T-helper 1 cell treated with Interleukin-12 subunit alpha and Interleukin-12 subunit beta and Interleukin-4 antibody, amounts not matched to agents 30 μg/mL and 1 μg/mL, for 36 hours (primary cell): ENCODE data around the gene FRMPD4.

Source experiments
- H3K27ac Mint-ChIP-seq: one replicate; pipeline ENCODE4 v1.8.0; 2021; ENCODE audit warnings: mild to moderate bottlenecking, mixed read lengths
- H3K27me3 Mint-ChIP-seq: one replicate; pipeline ENCODE4 v1.8.0; 2021; ENCODE audit warnings: low read depth, mixed read lengths
- H3K36me3 Mint-ChIP-seq: one replicate; pipeline ENCODE4 v1.8.0; 2021; ENCODE audit warnings: low read depth, mixed read lengths
- H3K4me1 Mint-ChIP-seq: one replicate; pipeline ENCODE4 v1.8.0; 2021; ENCODE audit warnings: low read depth, mixed read lengths
- H3K4me3 Mint-ChIP-seq: one replicate; pipeline ENCODE4 v1.8.0; 2021; ENCODE audit warnings: mild to moderate bottlenecking, moderate library complexity, mixed read lengths
- H3K9me3 Mint-ChIP-seq: one replicate; pipeline ENCODE4 v1.8.0; 2021; ENCODE audit warnings: mixed read lengths

The FRMPD4 gene

DNA sequence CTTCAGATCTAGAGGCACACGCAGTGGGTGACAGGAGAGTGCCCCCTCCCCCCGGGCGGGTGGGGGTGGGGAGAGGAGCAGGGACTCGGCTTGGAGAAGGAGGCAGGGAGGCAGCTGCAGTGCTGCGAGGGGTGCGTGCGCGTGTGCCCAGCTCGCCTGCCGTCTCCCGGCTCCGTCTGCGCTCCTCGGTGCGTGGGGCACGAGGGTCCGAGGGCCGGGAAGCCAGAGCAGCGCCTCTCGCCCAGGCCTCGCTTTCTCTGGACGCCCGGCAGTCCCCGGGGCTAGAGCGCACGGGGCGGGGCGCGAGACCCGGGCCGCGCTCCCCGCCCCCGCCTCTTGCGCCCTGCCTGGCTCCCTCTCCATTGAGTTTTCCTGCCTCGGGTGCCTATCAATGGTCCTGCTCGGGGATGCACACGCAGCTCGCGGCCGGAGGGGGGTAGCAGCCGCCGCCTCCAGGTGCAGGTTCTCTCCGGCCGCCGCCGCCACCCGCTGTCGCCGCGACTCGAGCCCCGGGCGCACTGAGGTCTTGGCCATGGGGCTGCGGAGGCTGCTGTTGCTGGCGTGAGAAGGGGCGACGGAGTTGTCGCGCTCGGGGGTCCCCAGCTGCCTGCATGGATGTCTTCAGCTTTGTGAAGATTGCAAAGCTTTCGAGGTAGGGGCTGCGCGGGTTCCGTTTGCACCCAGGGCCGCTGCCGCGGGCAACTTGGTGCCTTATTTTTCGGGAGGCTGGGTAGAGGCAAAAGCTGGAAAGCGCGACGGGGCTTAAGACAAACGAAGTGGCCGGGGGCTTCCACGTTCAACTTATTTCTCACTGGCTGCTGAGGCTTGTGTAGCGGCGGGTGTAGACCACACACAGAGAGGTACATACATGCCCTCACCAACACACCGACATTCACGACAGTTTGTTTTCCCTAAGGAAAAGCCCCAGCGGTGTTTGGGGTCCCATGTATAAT is at the start of gene FRMPD4:
TSS of gene FRMPD4 (plus strand) at position 113 of the 953 bp plus-strand sequence. CDS start at position 612, 499 bp downstream.
- peaks cover 21% of the 10 kb centered on the region for H3K27me3 Mint-ChIP-seq
- H3K4me1 Mint-ChIP-seq: no peaks in the 10 kb centered on the region
- H3K9me3 Mint-ChIP-seq: no peaks in the 10 kb centered on the region
- H3K27ac Mint-ChIP-seq: no peak within 1 kb of the TSS
- H3K4me3 Mint-ChIP-seq: no peak within 1 kb of the TSS
- H3K36me3 Mint-ChIP-seq: no peaks in the 10 kb centered on the region

DNA sequence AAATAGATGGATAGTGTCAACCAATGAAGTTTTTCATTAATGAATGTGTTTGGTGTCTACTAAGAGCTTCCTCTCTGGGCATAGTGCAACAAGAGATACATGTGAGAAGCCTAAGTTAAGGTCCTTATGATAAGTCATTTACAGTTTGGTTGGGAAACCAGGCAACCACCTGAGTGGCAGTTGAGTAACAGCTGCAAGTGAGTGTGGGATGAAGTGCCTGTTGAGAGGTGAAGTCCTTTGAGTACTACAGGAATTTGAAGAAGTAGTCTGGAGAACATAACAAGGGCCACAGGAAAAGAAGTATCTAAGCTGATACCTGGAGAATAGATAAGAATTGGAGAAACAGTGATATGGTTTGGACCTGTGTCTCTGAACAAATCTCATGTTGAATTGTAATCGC is 48.5 kb upstream of the FRMPD4 start:
- H3K27ac Mint-ChIP-seq: no peak overlapping the region
- no peaks in the 10 kb centered on the region for H3K27me3 Mint-ChIP-seq
- no peak overlapping the region for H3K4me3 Mint-ChIP-seq
- H3K9me3 Mint-ChIP-seq: no peaks in the 10 kb centered on the region
- H3K36me3 Mint-ChIP-seq: no peaks in the 10 kb centered on the region
- H3K4me1 Mint-ChIP-seq: no peaks in the 10 kb centered on the region

DNA sequence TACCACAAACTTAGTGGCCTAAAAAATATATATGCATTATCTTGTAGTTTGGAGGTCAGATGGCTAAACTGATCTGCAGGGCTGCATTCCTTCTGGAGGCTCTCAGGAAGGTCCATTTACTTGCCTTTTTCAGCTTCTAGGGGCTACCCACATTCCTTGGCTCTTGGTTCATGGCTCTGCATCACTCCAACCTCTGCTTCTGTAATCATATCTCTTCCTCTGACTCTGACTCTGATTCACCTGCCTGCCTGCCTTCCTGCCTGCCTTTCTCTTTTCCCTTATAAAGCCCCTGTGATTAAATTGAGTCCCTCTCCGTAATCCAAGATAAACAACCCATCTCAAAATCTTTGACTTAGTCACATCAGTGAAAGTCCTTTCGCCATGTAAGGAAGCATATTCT is 25.0 kb upstream of the FRMPD4 start:
- H3K4me1 Mint-ChIP-seq: no peaks in the 10 kb centered on the region
- no peak overlapping the region for H3K4me3 Mint-ChIP-seq
- H3K36me3 Mint-ChIP-seq: no peaks in the 10 kb centered on the region
- no peaks in the 10 kb centered on the region for H3K9me3 Mint-ChIP-seq
- no peak overlapping the region for H3K27ac Mint-ChIP-seq
- no peaks in the 10 kb centered on the region for H3K27me3 Mint-ChIP-seq

DNA sequence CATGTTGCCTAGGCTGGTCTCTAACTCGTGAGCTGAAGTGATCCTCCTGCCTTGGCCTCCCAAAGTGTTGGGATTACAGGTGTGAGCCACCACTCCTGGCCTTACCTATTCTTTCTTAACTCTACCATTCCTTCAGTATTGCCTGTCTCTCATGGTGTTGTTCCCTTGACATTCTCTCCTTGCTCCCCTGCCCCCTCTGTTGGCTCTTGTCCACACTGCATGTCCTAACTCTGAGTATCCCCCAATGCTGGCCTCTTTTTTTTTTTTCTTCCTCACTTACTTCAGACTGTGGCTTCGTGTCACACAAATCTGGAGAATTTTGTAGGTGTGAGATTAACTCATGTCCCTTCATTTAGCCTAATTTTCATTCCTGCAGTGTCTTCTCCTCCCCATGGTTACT is 22.9 kb upstream of the FRMPD4 start:
- H3K36me3 Mint-ChIP-seq: no peaks in the 10 kb centered on the region
- no peak overlapping the region for H3K4me3 Mint-ChIP-seq
- H3K4me1 Mint-ChIP-seq: no peaks in the 10 kb centered on the region
- no peaks in the 10 kb centered on the region for H3K27me3 Mint-ChIP-seq
- H3K27ac Mint-ChIP-seq: no peak overlapping the region
- no peaks in the 10 kb centered on the region for H3K9me3 Mint-ChIP-seq

DNA sequence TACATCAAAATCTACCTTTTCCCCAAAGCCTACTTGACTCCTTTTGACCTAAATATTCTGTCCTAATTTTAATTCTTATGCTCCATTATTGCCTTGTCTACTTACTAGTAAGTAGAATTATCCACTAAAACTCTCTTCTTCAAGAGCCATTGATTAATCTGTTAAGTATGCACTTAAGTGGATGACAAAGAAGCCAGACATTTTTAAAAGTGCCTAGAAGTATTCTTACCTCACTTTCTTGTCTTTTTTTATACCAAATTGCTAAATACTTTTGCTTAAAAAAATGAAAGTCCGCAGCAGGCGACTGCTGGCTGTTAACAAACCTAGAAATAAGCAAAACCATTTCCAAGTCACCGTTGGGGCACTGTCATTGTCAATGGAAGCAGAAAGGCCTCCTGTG is 20.1 kb upstream of the FRMPD4 start:
- no peaks in the 10 kb centered on the region for H3K9me3 Mint-ChIP-seq
- no peak overlapping the region for H3K4me3 Mint-ChIP-seq
- H3K4me1 Mint-ChIP-seq: no peaks in the 10 kb centered on the region
- H3K27me3 Mint-ChIP-seq: no peaks in the 10 kb centered on the region
- no peak overlapping the region for H3K27ac Mint-ChIP-seq
- H3K36me3 Mint-ChIP-seq: no peaks in the 10 kb centered on the region

DNA sequence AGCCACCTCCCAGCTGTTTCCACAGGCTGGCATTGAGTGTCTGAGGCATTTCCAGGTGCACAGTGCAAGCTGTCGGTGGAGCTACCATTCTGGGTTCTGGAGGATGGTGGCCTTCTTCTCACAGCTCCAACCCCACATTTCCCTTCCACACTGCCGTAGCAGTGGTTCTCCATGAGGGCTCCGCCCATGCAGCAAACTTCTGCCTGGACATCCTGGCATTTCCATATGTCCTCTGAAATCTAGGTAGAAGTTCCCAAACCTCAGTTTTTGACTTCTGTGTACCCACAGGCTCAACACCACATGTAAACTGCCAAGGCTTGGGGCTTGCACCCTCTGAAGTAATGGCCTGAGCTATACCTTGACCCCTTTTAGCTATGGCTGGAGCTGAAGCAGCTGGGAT is 10.3 kb upstream of the FRMPD4 start:
- Mint-ChIP-seq H3K27me3 (no peaks in the 10 kb centered on the region), H3K4me1 (no peaks in the 10 kb centered on the region), H3K4me3 (no peak overlapping the region), H3K36me3 (no peaks in the 10 kb centered on the region), H3K9me3 (peaks cover 11% of the 10 kb centered on the region), H3K27ac (no peak overlapping the region)

DNA sequence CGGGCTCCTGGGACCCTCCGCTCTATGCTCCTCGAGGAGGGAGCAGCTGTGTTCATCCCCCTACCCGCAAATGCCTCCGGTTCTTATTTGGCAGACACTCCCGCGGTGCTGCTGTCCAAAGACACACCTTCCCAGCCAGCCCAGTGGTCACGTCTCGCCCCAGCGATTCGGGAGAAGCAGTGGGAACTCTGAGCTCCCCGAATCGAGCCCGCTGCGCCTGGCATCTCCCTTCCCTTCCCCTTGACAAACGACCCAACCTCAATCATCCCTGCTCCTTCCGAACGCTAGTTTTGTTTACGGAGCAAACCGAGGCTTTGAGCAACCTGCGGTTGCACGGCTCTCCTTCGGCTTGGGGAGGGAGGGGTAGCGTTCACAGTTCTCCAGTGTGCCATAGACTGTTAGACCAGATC is 317 bp upstream of the FRMPD4 start:
- Mint-ChIP-seq H3K27me3 (peaks cover 21% of the 10 kb centered on the region), H3K4me1 (no peaks in the 10 kb centered on the region), H3K4me3 (no peak overlapping the region), H3K36me3 (no peaks in the 10 kb centered on the region), H3K9me3 (no peaks in the 10 kb centered on the region), H3K27ac (no peak overlapping the region)

DNA sequence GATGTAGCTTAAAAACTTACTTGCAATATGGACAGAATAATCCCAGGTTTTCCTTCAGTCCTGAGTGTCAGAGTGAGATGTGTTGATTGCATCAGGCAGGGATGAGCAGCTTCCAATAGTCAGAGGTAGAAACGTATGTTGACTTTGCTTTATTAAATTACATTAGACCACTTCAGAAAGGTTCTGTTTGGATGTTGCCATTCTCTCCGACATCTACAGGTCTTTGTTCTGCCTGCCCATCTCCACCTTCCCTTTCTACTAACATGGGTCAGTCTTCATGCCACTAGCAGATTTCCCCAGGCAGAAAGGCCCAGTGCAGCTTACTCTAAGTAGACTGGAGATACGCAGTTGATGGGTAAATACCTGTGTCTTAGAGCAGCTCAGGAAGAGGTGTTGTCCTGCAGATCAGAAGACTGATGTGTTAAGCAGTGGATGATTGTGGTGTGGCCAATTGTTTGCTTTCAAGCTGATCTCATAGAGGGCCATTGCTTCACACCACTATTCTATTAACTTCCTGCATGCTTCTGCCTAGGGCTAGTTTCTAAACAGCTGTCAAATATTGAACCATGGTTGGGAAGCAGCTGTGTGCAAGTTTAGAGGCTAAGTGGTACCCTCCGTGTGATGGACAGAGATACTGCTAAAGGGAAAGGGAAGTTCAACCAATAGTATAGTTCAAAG is 1.8 kb downstream of the FRMPD4 start:
- Mint-ChIP-seq H3K4me1 (no peaks in the 10 kb centered on the region), H3K36me3 (no peaks in the 10 kb centered on the region), H3K9me3 (no peaks in the 10 kb centered on the region), H3K27me3 (peaks cover 21% of the 10 kb centered on the region), H3K4me3 (no peak overlapping the region), H3K27ac (no peak overlapping the region)

DNA sequence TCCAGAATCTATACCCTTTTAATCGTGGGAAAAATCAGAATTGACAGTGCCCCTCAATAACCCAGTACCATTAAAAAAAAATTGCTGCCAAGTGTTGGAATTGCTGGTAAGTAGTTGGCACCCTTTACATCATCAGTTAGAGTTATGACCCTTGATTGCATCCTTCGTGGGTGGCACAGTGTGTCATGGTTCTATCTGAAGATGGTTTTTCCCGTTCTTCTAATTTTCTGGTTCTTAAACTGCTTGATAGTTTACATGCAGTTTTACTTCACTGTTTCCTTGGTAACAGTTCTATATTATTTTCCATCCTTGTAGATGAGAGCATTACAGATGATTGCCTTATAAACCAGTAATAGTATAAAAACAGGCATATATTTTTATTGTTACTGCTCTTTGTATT is 3.2 kb downstream of the FRMPD4 start:
- H3K9me3 Mint-ChIP-seq: no peaks in the 10 kb centered on the region
- no peak overlapping the region for H3K27ac Mint-ChIP-seq
- no peaks in the 10 kb centered on the region for H3K4me1 Mint-ChIP-seq
- no peak overlapping the region for H3K4me3 Mint-ChIP-seq
- H3K36me3 Mint-ChIP-seq: no peaks in the 10 kb centered on the region
- peaks cover 19% of the 10 kb centered on the region for H3K27me3 Mint-ChIP-seq

DNA sequence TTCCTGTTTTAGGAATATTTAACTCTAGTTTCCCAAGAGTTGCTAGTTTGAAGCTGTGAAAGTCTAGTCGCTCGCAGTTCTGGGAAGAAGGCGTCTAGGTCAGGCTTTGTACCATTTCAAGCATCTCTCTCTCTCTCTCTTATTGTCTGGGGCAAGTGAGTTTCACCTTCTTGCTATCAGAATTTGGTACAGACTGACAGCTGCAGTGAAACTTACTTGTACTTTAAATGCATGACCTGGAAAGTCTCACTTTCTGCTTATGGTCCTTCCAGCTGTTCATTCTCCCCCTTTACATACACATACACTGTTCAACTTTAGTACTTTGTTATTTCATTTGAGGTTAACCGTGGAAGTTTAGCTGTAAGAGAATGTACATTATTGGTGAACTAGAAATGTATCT is 4.4 kb downstream of the FRMPD4 start:
- Mint-ChIP-seq H3K27me3 (peaks cover 11% of the 10 kb centered on the region), H3K4me1 (no peaks in the 10 kb centered on the region), H3K4me3 (no peak overlapping the region), H3K9me3 (no peaks in the 10 kb centered on the region), H3K36me3 (no peaks in the 10 kb centered on the region), H3K27ac (no peak overlapping the region)

DNA sequence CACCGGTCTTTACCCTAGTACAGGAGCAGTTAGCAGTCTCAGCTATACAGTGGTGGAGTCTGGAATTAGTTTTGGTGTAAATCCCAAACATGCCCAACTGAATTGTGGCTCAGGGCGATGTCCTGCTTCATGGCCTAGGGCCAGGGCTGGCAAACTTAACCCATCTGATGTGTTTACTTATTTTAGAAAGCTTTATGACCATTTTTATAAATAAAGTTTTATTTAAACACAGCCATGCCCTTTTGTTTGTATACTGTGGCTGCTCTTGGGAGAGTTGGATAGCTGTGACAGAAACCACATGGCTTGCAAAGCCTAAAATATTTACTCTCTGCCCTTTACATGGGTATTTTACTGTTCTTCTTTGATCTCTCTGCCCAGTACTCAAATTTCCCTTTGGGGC is 7.1 kb downstream of the FRMPD4 start:
- Mint-ChIP-seq H3K36me3 (no peaks in the 10 kb centered on the region), H3K27me3 (no peaks in the 10 kb centered on the region), H3K27ac (no peak overlapping the region), H3K4me3 (no peak overlapping the region), H3K9me3 (no peaks in the 10 kb centered on the region), H3K4me1 (no peaks in the 10 kb centered on the region)

DNA sequence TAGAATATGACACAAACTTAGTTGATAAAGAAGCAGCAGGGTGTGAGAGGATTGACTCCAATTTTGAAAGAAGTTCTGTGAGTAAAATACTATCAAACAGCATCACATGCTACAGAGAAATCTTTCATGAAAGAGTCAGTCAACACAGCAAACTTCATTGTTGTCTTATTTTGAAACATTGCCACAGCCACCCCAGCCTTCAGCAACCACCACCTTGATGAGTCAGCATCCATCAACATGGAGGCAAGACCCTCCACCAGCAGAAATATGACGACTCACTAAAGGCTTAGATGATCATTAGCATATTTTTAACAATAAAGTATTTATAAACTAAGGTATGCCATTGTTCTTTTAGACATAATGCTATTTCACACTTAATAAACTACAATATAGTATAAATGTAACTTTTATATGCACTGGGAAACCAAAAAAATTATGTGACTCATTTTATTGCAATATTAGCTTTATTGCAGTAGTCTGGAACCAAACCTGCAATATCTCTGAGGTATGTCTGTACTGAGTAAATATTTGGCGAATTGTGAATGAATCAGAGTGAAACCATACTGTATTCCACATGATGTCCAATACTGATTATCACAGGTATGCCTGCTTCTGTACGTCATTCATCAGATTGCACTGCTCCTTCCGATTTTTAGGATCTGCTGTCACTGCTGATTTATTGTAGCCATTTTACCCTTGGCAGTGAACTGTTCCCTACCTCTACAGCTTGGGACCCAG is 11.6 kb downstream of the FRMPD4 start:
- Mint-ChIP-seq H3K9me3 (no peaks in the 10 kb centered on the region), H3K4me3 (no peak overlapping the region), H3K4me1 (no peaks in the 10 kb centered on the region), H3K27me3 (no peaks in the 10 kb centered on the region), H3K27ac (no peak overlapping the region), H3K36me3 (no peaks in the 10 kb centered on the region)

DNA sequence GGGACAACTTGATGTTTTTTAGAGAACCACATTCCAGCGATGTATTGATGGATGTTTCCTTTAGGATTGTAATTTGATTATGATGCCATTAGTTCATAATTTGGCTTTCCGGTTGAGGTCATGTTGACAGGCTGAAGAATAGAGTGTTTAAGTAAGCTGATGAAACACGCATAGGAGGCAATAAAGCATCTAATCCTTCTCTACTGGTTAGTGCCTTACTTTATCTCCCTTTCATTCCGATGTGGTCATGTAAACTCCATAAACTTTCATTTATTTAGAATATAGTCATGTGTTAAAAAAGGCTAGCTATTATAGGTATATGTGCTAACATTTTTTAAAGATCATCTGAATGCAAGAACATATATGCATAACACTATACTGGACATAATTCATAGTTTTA is 15.0 kb downstream of the FRMPD4 start:
- Mint-ChIP-seq H3K9me3 (no peaks in the 10 kb centered on the region), H3K4me1 (no peaks in the 10 kb centered on the region), H3K4me3 (no peak overlapping the region), H3K36me3 (no peaks in the 10 kb centered on the region), H3K27ac (no peak overlapping the region), H3K27me3 (no peaks in the 10 kb centered on the region)

DNA sequence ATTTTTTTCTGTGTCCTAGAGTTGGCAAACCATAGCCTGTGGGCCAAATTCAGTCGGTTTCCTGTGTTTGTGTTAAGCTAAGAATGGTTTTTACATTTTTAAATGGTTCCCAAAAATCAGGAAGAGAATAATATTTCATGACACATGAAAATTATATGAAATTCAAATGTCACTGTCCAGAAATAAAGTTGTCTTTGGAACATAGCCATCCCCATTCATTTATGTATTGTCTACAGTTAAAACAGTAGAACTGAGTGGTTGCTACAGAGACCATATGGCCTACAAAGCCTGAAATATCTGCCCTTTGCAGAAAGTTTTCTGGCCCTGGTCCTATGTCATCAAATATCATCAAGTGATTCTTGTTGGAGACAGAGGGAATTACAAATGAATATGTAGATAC is 15.5 kb downstream of the FRMPD4 start:
- no peak overlapping the region for H3K27ac Mint-ChIP-seq
- no peaks in the 10 kb centered on the region for H3K27me3 Mint-ChIP-seq
- no peaks in the 10 kb centered on the region for H3K9me3 Mint-ChIP-seq
- no peak overlapping the region for H3K4me3 Mint-ChIP-seq
- no peaks in the 10 kb centered on the region for H3K36me3 Mint-ChIP-seq
- no peaks in the 10 kb centered on the region for H3K4me1 Mint-ChIP-seq

DNA sequence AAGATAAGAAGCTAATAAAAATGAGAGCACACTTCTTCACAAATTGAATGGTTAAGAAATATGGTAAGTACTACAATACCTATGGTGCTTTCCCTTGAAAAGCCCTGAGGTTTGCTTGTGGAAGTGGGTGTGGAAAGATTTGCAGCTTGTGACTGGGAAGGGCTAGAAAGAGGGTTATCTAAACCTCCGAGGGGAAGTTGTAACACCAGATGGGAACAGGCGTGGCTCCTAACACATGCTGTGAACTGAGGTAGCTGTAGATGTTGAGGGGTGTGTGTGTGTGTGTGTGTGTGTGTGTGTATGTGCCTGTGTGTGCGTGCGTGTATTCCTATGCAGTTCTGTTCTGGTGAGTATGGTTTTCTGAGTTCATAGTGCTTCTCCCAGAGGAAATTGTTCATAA is 21.5 kb downstream of the FRMPD4 start:
- Mint-ChIP-seq H3K9me3 (no peaks in the 10 kb centered on the region), H3K4me1 (no peaks in the 10 kb centered on the region), H3K4me3 (no peak overlapping the region), H3K36me3 (no peaks in the 10 kb centered on the region), H3K27me3 (no peaks in the 10 kb centered on the region), H3K27ac (no peak overlapping the region)
